ENCODE data around the gene LTBR.

Gene LTBR

DNA sequence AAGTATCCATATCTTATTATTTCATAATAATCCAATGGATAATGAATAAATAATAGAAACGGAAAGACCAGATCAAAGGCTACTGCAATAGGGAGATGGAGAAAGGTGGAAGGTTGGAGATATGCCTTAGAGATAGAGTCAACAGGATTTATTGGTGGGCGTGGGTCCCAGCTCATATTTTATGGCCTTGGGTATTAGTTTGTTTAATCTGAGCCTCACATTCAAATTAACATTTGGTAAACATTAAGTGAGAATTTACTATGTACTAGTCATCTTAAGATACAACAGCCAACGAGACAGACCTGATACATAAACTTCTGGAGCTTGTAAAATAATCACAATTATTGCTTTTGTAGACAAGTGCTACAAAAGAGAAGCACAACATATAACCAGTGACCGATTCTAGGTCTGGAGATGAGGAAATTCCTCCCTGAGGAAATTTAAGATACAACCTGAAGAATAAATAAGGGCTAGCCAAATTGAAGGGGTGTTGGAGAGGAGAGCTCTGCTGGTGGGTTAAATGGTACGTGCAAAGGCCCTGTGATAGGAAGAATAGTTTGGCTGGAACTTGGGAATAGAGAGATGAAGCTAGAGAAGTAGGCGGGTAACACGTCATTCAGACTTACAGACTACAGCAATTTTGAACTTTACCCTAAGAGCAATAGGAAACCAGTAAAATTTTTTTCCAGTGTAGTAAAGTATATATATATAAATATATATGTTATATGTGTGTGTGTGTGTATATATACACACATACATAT is 16.1 kb downstream of the LTBR start:
- TF ChIP-seq CTCF (IDR thresholded peaks at IDR 0.05): no peak

DNA sequence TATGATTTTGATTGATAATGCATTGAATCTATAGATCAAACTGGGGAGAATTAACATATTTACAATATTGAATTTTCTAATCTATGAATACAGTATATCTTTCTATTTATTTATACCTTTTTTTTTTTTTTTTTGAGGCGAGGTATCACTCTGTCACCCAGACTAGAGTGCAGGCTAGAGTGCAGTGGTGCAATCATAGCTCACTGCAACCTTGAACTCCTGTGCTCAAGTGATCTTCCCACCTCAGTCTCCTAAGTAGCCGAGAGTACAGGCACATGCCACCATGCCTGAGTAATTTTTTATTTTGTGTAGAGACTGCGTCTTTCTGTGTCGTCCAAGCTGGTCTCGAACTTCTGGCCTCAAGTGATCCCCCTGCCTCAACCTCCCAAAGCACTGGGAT is 20.4 kb downstream of the LTBR start:
- no peak for TF ChIP-seq CTCF (IDR thresholded peaks at IDR 0.05)

DNA sequence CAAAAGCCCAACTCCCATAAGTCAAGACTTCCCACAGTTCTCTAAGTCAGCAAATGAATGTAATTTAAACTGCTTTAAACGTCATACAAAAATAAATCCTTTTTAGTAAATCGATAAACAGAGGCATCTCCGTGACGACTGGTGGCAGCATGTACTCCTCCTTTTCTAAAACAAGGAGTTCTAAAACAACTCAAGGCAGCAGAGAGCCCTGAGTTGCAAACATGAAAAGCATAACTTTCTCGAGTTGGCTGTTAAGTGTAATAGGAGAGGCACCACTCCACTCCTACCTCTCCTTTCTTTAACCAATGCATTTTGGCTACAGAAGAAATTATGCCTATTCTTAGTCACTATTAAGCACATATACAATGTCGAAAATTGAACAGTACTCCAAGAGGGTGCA is 22.0 kb downstream of the LTBR start:
- no peak for TF ChIP-seq CTCF (IDR thresholded peaks at IDR 0.05)

GRCh38 chr12:6407236-6407954 is 23.4 kb downstream of the LTBR start:
- no peak for TF ChIP-seq CTCF (IDR thresholded peaks at IDR 0.05)

GRCh38 chr12:6416596-6416995 is 32.6 kb downstream of the LTBR start:
- no peak for TF ChIP-seq CTCF (IDR thresholded peaks at IDR 0.05)

DNA sequence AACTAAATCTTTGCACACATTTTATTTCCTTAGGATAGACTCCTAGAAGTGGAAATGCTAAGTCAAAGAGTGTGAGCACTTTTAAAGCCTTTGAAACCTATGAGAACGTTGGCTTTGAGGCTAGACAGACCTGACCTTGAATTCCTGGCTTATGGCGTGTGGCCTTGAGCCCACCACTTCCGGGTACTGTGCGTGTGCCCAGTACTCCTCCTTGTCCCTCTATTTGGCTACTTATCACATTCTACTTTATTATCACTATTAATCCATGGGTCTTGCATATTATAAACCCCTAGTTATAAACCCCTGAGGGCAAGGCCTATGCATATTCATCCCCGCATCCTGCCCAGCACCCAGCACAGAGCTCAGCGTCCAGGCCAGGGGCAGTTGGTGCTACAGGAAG is 34.8 kb downstream of the LTBR start:
- no peak for TF ChIP-seq CTCF (IDR thresholded peaks at IDR 0.05)

GRCh38 chr12:6420364-6420763 is 36.4 kb downstream of the LTBR start:
- TF ChIP-seq CTCF (IDR thresholded peaks at IDR 0.05): no peak
